Glomerular visceral epithelial cell (primary cell): ENCODE data around the gene CAMK2N1.

Experiments
- DNase-seq: peaks from one replicate; pipeline ENCODE4 v3.0.0-alpha.2; 2016; ENCODE audit errors: extremely low spot score

The CAMK2N1 gene

DNA sequence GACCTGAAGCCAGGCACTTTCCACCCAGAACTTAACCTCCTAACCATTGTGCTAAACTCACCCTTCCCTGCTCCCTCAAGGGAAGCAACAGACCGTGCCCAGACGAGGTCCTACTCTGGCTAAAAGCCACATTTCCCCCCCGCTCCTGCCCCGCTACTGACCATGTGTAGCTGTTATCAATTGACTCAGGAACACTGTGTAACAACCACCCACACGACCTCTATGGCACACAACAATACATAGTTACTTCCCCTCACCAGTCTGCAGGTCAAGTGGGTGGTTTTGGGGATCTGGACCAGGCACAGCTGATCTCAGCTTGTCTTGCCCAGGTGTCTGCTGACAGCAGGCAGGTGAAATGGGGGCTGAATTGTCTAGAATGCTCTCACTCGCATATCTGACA is 40.1 kb downstream of the CAMK2N1 start:
- DNase-seq, result no peak

DNA sequence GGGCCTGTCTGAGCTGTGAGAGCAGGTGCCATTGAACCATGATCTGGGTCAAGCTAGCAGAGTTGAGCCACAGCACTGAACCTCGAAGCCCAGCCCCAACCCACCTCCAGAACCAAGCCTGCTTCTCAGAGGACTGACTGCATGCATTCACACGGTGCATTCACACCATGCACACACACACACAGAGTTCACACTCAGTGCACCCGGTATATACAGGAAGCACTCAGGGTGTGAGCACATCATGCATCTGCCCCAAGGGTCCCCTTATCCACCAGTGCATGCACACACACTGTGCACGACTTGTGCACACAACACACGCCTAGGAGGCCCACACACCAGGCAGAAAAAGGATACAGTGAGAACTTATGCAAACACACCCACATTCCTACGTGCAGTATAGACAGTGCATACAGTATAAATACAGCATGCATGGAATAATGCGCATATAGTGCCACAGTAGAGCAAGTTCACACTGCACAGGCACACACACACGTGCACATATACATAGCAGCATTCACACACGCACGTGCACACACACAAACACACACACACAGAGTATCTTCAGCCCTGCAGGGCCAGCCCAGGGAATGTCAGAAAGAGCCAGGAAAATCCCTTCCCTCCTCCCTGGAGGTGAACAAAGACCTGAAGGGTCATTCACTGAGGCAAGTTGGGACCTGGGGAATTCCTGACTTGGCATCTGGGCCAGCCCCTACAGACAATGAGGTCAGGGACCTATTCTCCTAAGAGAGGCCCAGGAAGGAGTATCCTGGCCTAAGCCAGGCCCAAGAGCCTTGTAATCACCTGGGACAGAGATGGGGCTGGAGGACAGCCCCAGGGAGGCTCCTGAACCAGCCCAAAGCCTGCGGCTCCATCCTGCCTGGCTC is 42.1 kb downstream of the CAMK2N1 start:
- no peak for DNase-seq

GRCh38 chr1:20442920-20443625 is 42.9 kb downstream of the CAMK2N1 start:
- no peak for DNase-seq

GRCh38 chr1:20440785-20441200 is 45.2 kb downstream of the CAMK2N1 start:
- peak; percentile 11 for DNase-seq

DNA sequence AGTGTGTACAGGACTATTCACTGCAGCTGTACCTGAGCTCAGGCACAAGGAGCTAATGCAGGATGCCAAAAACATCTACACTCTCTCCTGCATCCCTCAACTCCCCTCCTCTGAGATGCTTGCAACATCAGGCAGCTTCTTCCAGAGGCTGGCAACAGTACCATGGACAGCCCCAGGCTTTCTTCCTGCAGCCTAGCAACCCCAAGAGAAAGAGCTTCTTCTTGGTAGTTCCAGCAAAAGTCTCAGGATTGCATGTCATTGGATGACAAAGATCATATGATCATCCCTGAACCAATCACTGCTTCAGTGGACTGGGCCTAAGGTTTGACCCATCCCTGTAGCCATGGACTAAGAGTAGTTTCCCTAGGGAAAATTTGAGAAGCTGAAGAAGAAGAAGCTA is 46.7 kb downstream of the CAMK2N1 start:
- no peak for DNase-seq

GRCh38 chr1:20437640-20438039 is 48.4 kb downstream of the CAMK2N1 start:
- no peak for DNase-seq

- no peak for DNase-seq
Observed at GRCh38 chr1:20432891-20433290, 53.1 kb downstream of the CAMK2N1 start.
